T-helper 1 cell (primary cell): ENCODE results near the gene CBLIF.
"Not testable (repeated sequence)": the region's sequence is repeated elsewhere in the genome, so short reads cannot be mapped to it uniquely, and the experiment has no call there.

Experiments used
- DNase-seq, 5 donors: peaks; one replicate each; pipeline ENCODE4 v3.0.0-alpha.2; 2012 to 2020

The CBLIF gene

DNA sequence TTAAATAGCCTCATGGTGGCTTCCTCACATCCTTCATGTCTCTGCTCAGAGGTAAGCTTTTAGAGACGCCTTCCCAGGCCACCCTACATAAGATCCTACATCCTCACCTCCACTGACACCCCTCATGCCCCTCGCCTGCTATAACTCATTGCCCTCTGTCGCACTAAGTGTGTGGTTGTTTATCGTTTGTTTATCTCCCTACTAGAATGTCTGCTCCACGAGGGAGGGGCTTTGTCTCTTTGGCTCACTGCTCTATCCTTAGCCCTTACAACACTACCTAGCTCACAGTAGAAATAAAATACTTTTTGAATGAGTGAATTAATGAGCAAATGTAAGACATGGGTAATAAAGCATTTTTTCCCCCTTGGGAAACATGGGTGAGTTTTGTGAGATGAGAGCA lies 1.3 kb upstream of the CBLIF start:
- no peak for DNase-seq

DNA sequence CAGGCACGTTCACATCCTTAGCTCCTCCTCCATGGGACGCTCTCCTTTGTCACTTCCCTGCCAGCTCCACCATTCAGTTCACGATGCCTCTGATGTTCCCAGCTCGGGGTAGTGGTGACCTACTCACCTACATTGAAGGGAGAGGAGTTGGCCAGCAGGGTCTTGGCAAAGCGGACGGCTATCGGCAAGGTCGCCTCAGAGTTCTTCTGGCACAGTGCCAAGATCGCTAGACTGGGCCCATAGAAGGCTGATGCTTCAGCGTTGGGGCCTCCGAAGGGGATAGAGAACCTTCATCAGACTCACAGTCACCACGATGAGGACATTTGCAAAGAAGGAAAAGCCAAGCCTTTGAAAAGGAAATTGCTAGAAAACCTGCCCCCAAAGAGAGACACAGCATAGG lies 3.0 kb downstream of the CBLIF start:
- no peak for DNase-seq

DNA sequence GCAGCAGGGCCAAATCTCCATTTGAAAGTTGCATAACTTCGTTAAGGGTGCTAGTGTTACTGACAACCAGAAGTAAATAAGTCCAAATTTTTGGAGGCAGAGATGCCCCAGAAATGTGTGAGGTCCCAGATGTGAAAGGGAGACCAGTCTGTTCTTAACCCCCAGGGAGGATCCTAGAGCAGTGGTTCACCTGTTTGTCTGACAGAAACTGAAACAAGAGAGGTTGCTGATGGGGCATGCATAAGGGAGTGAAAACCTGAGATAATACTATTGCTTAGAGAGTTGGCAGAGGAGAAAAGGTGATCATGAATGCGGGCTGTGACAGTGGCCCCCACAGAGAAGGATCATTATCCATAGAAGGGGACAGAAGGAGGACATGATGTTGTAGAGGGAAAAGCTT lies 3.8 kb downstream of the CBLIF start:
- DNase-seq = no peak

DNA sequence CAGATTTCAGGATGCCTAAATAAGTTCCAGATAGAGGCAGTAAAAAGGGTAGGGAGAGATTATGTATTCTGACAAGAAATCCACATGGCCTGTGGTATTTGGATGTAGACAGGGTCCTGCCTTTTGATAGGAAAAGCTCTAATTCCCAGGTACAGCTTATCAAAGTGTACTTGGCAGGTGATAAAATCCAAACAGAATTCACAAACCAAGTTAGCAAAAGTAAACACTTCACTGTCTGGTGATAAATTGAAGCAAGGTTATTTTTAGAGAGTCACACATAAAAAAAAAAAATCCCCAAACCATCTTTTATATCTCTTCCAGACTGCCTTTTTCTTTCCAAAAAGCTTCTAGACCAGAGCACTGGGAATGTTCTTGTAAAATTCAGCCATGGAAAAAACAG lies 5.7 kb downstream of the CBLIF start:
- no peak for DNase-seq

DNA sequence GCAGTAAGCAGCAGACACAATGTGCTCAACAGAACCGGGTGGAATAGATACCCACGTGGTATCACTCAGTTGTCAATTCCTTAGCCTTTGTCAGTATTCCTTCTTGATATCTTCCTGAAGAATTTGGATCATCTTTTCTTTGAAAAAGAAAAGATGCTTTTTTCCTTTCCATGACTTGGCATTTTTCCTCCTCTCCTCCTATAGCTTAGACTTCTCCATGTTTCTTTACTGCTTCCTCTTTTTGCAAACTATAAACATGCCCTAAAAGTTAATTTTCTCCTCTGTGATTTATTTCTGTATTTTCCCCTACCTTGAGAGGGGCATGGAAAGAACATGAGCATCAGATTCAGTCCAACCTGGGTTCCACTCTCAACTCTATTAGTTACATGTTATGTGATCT lies 11.7 kb downstream of the CBLIF start:
- no peak for DNase-seq

DNA sequence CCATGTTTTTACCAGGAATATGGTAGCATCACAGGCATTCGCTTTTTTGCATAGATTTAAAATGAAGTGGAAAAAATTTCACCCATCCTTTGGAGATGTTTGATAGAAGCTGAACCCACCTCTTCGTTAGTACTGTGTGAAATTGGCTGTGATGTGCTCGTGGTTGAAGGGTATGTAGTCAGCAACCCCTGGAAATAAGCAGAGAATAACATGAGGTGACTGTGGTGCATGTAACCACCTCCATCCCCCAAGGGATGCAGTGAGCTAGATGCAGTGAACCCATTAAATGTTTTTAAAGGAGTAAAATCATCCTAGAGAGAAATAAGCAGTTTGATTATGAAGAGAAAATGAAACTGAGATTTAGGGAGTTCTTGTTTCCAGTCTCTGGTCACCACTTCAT lies 15.9 kb downstream of the CBLIF start:
- no peak for DNase-seq

DNA sequence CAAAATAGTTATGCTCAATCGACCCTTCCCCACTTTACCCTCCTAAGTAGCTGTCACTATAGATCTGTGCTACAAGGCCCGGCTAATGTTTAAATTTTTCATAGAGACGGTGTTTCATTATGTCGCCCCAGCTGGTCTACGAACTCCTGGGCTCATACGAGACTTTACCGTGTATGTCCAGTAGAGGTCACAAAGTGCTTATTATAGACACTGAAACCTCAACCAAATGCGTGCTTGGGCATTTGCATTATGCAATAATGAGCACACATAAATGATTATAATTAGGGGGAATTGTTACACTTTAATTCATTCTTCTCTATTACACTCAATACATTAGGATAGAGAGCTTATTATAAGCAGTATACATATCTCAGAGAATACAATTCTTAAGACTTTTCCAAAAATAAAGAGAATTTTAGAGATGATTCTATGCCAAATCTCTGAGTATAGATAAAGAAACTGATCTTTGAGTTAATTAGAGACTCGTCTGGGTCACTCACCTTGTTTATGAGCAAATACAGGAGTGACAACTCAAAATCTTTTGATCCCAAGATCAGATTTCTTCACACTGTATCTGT lies 22.2 kb downstream of the CBLIF start:
- peak in 3 of 5 donors; percentile 11 to 53 (median 16) for DNase-seq

DNA sequence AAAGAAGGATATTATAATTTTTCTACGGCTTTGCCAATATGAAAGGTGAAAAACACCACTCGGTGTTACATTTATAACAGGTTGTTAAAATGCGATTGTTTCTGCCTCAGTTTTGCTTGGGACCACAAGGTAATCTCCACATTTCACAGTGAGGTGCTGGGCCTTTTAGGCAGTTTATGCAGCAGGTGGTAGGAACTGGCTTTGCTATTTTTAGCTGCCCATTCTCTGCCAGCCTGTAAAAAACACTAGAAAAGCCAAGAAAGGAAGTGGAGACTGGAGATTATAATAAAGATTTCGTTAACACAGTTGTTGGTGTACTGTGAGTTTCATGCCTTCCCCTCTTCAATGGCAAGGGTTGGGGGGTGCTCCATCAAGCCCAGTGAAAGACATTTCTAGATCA lies 26.7 kb downstream of the CBLIF start:
- DNase-seq = no peak

DNA sequence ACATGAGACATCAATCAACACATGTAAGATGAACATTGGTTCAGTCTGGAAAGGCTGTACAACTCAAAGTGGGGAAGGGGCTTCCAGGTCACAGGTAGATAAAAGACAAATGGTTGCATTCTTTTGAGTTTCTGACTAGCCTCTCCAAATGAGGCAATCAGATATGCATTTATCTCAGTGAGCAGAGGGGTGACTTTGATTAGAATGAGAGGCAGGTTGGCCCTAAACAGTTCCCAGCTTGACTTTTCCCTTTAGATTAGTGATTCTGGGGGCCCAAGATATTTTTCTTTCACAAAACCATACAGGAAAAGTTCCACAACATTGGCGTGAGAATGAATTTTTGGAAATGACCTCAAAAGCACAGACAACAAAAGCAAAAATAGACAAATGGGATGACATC lies 28.9 kb downstream of the CBLIF start:
- not testable (repeated sequence) for DNase-seq

DNA sequence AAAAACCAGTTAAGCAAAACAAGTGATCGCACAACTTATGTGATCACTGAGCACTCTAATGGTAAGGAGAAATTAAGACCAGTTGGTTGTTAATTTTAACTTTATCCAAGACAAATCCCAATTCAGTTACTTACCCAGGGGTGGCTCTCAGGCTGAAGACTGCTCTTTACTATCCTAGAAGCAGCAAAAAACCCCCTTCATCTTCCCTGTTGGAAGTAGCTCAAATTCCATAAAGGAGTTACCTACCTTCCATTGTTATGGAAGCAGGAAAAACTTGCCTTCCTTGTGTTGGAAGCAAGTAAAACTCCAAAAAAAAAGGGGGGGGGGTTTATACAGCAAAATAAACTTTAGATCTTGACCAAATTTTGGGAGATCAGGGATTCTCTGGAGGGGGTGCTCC lies 29.5 kb downstream of the CBLIF start:
- no peak for DNase-seq

DNA sequence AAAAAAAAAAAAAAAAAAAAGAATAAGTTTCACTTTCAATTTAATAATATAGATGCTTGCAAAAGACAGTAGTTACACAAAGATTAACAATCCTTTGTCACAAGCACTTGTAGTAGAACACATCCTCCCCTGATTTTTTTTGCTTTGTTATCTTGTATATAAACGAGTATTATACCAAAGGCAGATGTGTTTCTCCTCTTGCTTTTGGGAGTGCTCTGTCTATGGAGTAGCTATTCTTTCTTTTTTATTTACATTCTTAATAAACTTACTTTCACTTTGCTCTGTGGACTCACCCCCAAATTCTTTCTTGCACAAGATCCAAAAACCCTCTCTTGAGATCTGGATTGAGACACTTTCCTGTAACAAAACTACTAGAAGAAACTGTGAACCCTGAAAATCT lies 31.3 kb downstream of the CBLIF start:
- peak in 1 of 5 donors; percentile 6 for DNase-seq

DNA sequence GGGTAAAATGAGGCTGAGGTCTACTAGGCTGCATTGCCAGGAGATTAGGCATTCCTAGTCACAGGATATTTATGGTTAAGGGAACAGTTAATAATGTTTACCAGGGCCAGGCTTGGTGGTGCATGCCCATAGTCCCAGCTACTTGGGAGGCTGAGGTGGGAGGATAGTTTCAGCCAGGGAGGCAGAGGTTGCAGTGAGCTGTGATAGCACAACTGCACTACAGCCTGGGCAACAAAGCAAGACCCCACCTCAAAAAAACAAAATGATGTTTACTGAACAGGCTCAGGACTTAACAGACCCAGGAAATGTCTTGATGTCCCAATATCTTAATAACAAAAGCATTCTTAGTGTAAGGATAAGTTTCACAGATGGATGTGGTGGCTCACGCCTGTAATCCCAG lies 31.9 kb downstream of the CBLIF start:
- DNase-seq = no peak

DNA sequence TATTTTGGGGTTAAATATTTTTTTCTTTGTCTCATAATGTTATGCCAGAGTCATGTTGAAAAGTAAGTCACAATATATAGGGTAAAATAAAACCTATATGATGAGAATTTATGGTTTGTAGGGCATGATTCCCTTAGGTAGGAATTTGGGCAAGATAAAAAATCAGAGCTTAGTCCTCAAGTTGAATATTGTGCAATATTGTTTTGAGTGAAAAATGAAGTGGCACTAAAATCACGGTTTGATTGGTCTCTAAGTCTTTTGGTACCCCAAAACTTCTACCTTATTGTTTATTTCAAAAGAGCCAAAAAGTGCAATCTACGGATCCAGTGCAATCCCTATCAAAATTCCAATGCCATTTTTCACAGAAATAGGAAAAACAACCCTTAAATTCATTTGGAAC lies 33.1 kb downstream of the CBLIF start:
- DNase-seq = no peak

DNA sequence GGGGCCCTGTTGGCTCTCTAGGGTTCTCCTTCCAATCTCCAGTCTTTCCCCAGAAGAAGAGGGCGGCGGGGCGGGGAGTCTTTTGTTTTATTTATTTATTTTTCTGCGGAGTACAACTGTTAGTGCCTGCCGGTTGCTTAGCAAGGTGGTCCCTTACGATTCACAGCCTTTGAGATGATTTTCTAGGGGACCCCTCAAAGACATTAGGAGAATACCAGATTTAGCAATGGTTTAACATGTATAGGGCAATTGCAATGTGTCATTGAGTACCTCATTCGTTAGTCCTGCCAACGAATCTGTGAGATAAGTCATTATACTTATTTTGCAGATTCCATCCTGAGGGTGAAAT lies 34.4 kb downstream of the CBLIF start:
- DNase-seq = no peak

DNA sequence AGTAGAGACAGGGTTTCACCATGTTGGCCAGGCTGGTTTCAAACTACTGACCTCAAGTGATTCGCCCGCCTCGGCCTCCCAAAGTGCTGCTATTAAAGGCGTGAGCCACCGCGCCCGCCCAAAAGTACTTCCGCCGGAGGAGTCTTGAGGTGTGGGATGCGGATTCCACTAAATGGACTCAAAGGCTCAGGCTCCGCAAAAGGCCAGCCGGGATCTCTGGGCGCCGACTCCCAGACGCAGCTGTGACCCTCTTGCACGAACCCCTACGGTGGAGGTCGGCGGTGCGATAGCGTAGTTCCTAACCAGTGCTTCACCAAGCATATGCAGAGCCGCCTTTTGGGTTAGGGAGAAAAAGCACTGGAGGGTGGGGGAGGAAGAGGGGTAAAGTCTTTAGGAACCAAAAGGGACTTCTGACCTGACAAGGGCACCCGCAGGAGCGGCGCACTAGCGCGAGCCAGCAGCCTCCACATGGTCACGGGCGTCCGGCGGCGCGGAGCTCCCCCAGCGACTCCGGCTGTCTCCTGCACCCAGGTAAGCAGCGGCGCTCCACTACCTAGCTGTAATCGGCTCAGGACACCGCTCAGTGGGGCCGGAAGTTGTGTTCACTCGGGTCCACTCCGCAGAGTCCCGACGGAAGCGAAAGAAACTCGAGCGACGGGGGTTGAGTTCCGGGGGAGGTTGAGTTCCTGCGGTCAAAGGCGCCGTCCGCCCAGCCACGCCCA lies 34.9 kb downstream of the CBLIF start, which contains the start of gene MRPL16:
Gene MRPL16 (minus strand): TSS at position 590 of the 722 bp plus-strand sequence. CDS start 120 bp downstream, at position 470.
- peak; percentile 80 to 90 (median 85) for DNase-seq

DNA sequence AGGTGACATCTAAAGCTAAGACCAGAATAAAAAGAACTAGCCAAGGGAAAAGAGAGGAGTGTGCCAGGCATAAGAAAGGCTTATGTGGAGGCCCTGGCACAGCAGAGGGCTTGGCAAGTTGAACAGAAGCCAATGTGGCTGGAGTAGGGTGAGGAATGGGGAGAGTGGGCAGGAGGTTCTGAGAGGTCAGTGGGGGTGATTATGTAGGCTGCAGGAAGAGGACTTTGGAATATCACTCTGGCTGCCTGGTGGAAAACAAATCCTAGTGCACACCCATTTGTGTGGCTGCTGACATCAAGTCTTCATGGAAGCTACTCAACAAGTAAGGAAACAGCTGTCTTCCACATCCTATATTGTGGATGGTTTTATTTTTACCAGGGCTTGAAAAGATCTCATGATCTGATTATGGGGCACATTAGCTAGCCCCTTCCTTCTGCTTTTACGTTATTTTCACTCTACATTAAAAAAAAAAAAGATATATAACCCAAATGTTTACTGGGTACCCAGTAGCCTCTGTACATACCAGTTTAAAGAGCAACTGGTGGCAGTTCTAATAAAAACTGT lies 38.2 kb downstream of the CBLIF start:
- no peak for DNase-seq

DNA sequence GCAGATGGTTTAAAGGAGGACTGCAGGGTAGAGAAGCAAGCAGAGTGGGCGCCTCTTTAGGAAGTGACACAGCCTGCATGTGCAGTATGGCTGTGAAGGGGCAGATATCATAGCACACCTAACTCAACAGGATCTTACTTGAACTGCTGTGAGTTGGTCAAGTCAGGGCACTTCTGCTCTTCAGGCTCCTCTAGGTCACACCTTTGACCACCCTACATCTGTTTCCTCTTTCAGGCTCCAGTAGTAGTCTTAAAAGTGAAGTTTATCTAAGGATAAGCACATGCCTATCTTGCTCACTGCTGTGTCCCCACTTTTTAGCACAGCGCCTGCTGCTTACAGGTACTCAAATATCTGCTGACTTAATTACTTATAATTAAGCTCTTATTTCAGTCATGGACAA lies 41.2 kb downstream of the CBLIF start:
- DNase-seq = no peak

DNA sequence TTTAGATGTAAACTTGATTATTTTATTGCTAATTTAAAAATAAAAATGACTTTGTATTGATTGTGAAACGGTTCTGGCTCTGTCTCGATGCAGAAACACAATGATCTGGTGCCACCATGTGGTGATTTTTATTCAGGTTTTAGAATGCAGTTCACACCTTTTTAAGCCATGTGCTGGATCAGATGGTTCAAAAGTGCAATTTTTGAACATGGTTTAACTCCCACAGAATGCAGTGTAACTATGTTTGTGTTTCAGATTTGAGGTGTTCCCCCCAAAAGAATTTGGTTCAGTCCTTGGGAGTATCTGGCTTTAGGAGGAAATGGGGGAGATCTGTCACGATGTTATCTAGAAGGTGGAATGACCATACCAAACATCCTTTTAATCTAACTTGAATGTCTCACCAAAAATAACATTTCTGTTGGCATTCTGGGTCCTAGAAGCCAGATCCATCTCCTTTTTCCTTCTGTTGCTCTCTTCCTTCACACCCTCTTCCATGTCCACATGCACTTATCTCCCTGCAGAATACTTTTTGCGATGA lies 42.6 kb downstream of the CBLIF start:
- DNase-seq = peak; percentile 7 to 61 (median 29)

DNA sequence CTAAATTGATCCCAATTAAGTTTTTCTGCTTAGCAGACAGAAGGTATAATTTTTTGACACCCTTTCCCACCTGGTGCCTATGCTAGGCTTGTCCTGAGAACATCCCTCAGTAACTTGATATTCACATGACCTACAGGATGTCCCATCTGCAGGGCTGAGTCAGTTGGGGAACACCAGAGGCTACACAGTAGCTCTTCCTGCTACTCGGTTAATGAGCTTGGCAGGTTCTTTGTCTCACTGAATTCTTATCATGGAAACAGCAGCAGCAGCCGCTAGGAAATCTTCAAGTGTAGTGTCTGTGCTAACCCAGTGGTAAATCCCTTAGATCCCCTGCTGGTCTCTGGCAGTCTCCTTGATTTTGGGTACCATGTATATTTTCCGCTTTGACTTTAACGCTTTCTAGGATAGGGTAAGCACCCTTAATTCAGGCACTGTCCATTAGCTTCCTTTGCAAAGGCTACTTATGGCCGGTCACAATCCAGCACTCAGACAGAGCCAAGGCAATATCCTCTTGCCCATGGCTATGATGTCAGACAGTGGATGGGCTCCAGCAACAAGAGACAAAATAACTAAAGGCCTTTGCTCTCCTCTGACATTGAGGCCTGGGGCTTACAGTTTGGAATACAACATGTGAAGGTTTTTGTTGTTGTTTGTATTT lies 43.2 kb downstream of the CBLIF start:
- no peak for DNase-seq

DNA sequence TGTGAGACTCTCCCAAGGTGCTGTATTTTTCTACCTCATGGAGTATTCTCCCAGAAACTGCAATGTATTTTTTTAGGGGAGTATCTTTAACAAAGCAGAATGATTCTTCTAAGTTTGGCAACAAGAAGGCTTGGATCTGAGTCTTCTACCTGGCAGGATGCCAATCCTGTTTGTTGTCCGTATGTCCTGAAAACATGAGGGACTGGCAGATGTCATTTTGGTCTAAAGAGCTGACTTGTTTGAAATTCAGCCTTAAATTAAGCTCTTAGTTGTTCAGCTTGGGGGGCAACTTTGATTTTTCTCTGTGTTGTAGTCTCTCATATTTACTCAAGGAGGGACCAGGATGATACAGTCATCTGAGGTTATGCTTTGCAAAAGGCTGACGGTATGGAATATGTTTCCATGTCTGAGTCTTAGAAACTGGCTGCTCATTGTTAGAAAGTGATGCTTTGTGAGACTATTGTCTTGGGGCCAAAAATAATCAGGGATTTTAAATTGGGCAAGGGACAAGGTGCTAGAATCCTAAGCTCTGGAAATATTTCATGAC lies 44.1 kb downstream of the CBLIF start:
- DNase-seq = no peak

DNA sequence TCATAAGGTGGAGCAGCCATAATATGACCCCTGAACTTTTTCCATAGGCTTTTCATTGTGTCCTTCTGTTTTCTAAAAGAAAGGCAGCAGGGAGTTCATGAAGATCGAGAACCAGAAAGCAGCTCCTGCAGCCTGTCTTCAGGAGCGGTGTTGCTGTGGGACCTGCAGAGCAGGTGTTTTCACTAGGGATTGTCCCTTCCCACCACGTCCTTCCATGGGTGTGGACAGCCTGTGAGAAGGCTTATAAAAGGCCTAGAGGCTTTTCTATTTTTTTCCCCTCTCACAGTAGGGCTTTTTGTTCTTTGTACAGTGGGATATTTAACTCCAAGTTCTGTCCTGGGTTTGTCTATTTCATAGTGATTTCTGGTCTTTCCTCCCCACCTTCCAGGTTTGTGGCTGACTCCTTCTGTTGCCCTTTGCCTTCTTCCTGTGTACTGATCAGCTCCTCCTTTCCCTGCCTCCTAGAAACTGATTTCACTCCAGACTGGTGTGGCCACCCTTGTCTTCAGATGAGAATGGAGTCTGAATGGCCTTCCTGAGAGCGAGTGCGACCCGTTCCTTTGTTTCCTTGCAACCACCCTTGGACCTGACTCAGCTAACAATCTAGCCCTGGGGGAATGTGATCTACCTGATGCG lies 44.8 kb downstream of the CBLIF start:
- DNase-seq = no peak

DNA sequence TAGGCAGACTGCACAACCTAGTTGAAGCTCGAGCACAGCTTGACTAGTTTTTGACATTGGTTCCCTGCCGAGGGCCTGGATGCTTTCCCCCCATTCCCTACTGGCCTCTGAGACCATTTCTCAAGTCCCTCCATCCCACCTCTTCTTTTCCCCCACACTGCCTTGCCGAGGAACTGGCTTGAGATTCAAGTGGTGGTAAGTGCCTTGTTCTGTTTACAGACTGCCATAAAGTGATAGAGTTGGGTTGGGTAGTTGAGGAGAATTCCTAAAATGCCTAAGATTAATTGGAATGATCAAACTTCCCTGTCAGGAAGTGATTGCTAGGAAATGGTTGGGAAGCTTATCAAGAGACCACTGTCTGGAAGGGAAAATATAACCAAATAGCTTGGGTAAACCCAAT lies 50.9 kb downstream of the CBLIF start:
- DNase-seq = no peak

DNA sequence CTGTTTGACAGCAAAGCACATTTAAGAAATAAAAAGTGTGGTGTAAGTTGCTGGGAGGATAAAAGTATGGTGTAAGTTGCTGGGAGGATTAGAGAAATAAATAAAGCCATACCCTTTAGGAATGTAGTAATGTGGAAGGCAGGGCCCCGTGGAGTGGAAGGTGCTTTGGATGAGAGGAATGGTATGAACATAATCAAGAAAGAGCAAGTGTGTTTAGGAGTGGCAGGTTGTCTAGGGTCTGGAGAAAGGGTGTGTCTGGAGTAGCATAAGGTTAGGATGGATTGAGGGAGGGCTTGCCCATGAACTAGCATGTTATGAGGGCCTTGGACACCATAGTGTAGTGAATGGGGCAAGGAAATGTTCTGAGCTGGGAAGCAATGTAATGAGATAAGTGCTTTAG lies 52.8 kb downstream of the CBLIF start:
- no peak for DNase-seq
